SK-N-SH treated with all-trans-retinoic acid at 6 μM for 48 hours (cell line): ENCODE results near the gene GPER1.

ENCODE experiments used
- CREB5 ChIP-seq: fragments of 250-450 bp; sonication (Bioruptor Pico); IDR thresholded peaks from 2 replicates; pipeline ENCODE4 v1.5.1; 2020; ENCODE audit warnings: low read depth, mild to moderate bottlenecking, moderate library complexity
- POU6F1 ChIP-seq: fragments of 250-450 bp; sonication (Bioruptor Pico); IDR thresholded peaks from 2 replicates; pipeline ENCODE4 v1.8.0; 2021; ENCODE audit warnings: low read depth, mild to moderate bottlenecking, moderate library complexity, borderline replicate concordance
- ZFP3 ChIP-seq: fragments of 250-450 bp; sonication (Bioruptor Pico); IDR thresholded peaks from 2 replicates; pipeline ENCODE4 v1.5.0; 2020; ENCODE audit warnings: mild to moderate bottlenecking, moderate library complexity

- no peak for TF ChIP-seq POU6F1 (CRISPR knock-in tag)
- TF ChIP-seq ZFP3 (CRISPR knock-in tag): no peak
- TF ChIP-seq CREB5 (CRISPR knock-in tag): no peak
Measured at GRCh38 chr7:1056785-1057410, 31.0 kb upstream of the GPER1 start.
